Measurements from ENCODE around the gene TRPV5. TPM values are rescaled to one million over a fixed set of nuclear protein-coding genes. Genes with fewer than 3 reads are reported as not detected.

TRPV5 gene
- total RNA-seq, 2 experiments from 2014 or later, result 0.06 TPM; not detected in 1

DNA sequence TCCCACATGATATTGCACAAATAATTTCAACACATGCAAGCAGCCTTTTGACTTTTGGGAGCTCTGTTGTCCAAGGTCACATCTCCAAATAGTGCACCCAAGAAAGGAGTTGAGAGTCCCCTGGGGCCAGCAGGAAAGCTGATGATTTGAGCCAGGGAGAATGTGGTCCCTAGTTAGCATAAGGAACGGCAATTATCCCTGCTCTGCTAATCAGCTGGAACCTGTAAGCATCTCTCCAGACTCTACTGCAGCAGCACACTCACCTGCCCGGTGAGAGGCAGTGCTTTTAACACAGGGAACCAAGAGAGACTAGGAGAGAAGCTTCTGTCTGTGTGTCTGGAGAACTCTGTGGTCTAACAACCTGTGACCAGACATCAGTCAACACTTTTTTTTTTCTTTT, 17.0 kb downstream of the TRPV5 start:
- H3K9me3 ChIP-seq (ENCODE audit: low read length), result no peaks in the 10 kb centered on the region
- no peak overlapping the region for H3K4me3 ChIP-seq (ENCODE audit: low read depth, low read length, poor library complexity, severe bottlenecking)
- no peak overlapping the region for H3K27ac ChIP-seq (ENCODE audit: low read depth, low read length, poor library complexity, severe bottlenecking)
- CTCF ChIA-PET (ENCODE audit: unreplicated experiment), result no interaction called here
- intact Hi-C loops (cut with micrococcal nuclease; ENCODE audit: unreplicated experiment), result no loop called here
- no peaks in the 10 kb centered on the region for H3K9me2 ChIP-seq (ENCODE audit: insufficient read depth, low read length)
- TF ChIP-seq CTCF (conservative IDR thresholded peaks at IDR 0.05; ENCODE audit: low read length) (no peak), EZH2phosphoT487 (IDR thresholded peaks at IDR 0.05; ENCODE audit: borderline replicate concordance, low read depth, low read length) (no peak)
- H3K36me3 ChIP-seq (ENCODE audit: insufficient read depth, low read length), result no peaks in the 10 kb centered on the region
- no peak overlapping the region for H3K4me2 ChIP-seq (ENCODE audit: low read length)
- no peaks in the 10 kb centered on the region for H4K20me1 ChIP-seq (ENCODE audit: insufficient read depth, low read length)
- no peak overlapping the region for H2AFZ ChIP-seq (ENCODE audit: low read length)
- H3K79me2 ChIP-seq (ENCODE audit: insufficient read depth, low read depth, low read length), result no peaks in the 10 kb centered on the region
- BruUV-seq (replicated peaks), result no TSS peak
- POLR2A ChIA-PET, result interaction anchor here (0.6 to 1.5 kb wide), 2 partner anchors 11 to 1817 kb away, joined by 4 to 6 read pairs; no protein-coding TSS in a partner anchor
- DNase-seq (ENCODE audit: low spot score), result no peak
- no peaks in the 10 kb centered on the region for H3K4me1 ChIP-seq (ENCODE audit: insufficient read depth, low read length, poor library complexity, severe bottlenecking)

DNA sequence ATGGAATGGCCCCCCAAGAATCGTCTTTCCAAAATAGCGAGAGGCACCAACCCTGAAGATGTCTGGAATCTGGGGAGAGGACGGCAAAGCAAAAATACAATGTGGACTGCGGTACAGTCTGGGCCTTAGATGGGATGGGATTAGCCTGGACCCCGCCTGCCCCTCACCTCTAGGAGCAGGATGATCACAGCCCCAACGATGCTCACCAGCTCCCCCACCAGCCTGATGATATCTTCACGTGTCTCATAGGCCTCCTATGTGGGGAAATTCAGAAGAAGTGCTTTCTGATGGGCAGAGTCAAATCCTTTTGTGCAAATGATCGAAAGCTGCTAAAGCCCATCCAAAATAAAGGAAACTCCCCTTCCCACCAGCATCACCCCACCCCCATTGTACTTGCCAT, 18.2 kb downstream of the TRPV5 start:
- no peak overlapping the region for H3K4me2 ChIP-seq (ENCODE audit: low read length)
- H3K9me2 ChIP-seq (ENCODE audit: insufficient read depth, low read length), result no peaks in the 10 kb centered on the region
- ChIA-PET POLR2A (interaction anchor here (1.5 kb wide), 1 partner anchor 12 kb away, joined by 4 read pairs; no protein-coding TSS in a partner anchor), CTCF (ENCODE audit: unreplicated experiment) (no interaction called here)
- intact Hi-C loops (cut with micrococcal nuclease; ENCODE audit: unreplicated experiment), result no loop called here
- no peaks in the 10 kb centered on the region for H3K79me2 ChIP-seq (ENCODE audit: insufficient read depth, low read depth, low read length)
- no peak overlapping the region for H2AFZ ChIP-seq (ENCODE audit: low read length)
- no peak for DNase-seq (ENCODE audit: low spot score)
- TF ChIP-seq CTCF (conservative IDR thresholded peaks at IDR 0.05; ENCODE audit: low read length), result no peak
- no peak for TF ChIP-seq EZH2phosphoT487 (IDR thresholded peaks at IDR 0.05; ENCODE audit: borderline replicate concordance, low read depth, low read length)
- no TSS peak for BruUV-seq (replicated peaks)
- no peaks in the 10 kb centered on the region for H3K9me3 ChIP-seq (ENCODE audit: low read length)
- H4K20me1 ChIP-seq (ENCODE audit: insufficient read depth, low read length), result no peaks in the 10 kb centered on the region
- H3K36me3 ChIP-seq (ENCODE audit: insufficient read depth, low read length), result no peaks in the 10 kb centered on the region
- no peaks in the 10 kb centered on the region for H3K4me1 ChIP-seq (ENCODE audit: insufficient read depth, low read length, poor library complexity, severe bottlenecking)
- H3K27ac ChIP-seq (ENCODE audit: low read depth, low read length, poor library complexity, severe bottlenecking), result no peak overlapping the region
- H3K4me3 ChIP-seq (ENCODE audit: low read depth, low read length, poor library complexity, severe bottlenecking), result no peak overlapping the region

- intact Hi-C loops (cut with micrococcal nuclease; ENCODE audit: unreplicated experiment), result no loop called here
- BruUV-seq (replicated peaks), result no TSS peak
Observed at GRCh38 chr7:142914121-142914520, 19.4 kb downstream of the TRPV5 start.

More at GRCh38 chr7:142914121-142914520, 19.4 kb downstream of the TRPV5 start:
- no peaks in the 10 kb centered on the region for H3K36me3 ChIP-seq (ENCODE audit: insufficient read depth, low read length)
- ChIA-PET CTCF (ENCODE audit: unreplicated experiment) (no interaction called here), POLR2A (no interaction called here)
- H3K4me2 ChIP-seq (ENCODE audit: low read length), result no peak overlapping the region
- H2AFZ ChIP-seq (ENCODE audit: low read length), result no peak overlapping the region
- no peak for DNase-seq (ENCODE audit: low spot score)
- TF ChIP-seq EZH2phosphoT487 (IDR thresholded peaks at IDR 0.05; ENCODE audit: borderline replicate concordance, low read depth, low read length) (no peak), CTCF (conservative IDR thresholded peaks at IDR 0.05; ENCODE audit: low read length) (no peak)
- H4K20me1 ChIP-seq (ENCODE audit: insufficient read depth, low read length), result no peaks in the 10 kb centered on the region
- no peaks in the 10 kb centered on the region for H3K9me2 ChIP-seq (ENCODE audit: insufficient read depth, low read length)
- no peaks in the 10 kb centered on the region for H3K4me1 ChIP-seq (ENCODE audit: insufficient read depth, low read length, poor library complexity, severe bottlenecking)
- H3K79me2 ChIP-seq (ENCODE audit: insufficient read depth, low read depth, low read length), result no peaks in the 10 kb centered on the region
- no peak overlapping the region for H3K4me3 ChIP-seq (ENCODE audit: low read depth, low read length, poor library complexity, severe bottlenecking)
- no peak overlapping the region for H3K27ac ChIP-seq (ENCODE audit: low read depth, low read length, poor library complexity, severe bottlenecking)
- no peaks in the 10 kb centered on the region for H3K9me3 ChIP-seq (ENCODE audit: low read length)

All from OCI-LY7 (cell line).